Measurements from ENCODE around the gene TFPI.

DNA sequence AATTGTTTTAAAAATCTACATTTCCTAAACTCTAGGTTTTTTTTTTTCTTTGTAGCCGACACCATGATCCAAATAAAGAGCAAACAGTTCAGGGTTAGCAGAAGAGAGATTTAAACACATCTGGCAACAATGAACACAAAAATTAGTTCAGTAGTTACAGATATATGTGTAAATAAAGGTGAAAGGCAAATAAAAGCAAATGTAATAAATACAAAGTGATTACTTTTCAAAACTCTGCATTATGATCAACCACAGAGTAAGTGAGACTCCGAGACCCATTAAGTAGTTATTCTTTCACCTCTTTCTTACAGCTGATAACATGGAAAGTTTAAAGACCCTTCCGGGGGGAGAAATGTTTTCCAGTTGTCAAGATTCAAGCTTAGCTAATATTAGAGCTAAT lies 106.9 kb downstream of the TFPI start:
- TF ChIP-seq, protein P1, sequence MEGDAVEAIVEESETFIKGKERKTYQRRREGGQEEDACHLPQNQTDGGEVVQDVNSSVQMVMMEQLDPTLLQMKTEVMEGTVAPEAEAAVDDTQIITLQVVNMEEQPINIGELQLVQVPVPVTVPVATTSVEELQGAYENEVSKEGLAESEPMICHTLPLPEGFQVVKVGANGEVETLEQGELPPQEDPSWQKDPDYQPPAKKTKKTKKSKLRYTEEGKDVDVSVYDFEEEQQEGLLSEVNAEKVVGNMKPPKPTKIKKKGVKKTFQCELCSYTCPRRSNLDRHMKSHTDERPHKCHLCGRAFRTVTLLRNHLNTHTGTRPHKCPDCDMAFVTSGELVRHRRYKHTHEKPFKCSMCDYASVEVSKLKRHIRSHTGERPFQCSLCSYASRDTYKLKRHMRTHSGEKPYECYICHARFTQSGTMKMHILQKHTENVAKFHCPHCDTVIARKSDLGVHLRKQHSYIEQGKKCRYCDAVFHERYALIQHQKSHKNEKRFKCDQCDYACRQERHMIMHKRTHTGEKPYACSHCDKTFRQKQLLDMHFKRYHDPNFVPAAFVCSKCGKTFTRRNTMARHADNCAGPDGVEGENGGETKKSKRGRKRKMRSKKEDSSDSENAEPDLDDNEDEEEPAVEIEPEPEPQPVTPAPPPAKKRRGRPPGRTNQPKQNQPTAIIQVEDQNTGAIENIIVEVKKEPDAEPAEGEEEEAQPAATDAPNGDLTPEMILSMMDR (IDR thresholded peaks at IDR 0.05), result no peak
- TF ChIP-seq POLR2A (IDR thresholded peaks at IDR 0.05), result no peak
